NCI-H774 (cell line): ENCODE results near the gene SRSF4.

ENCODE experiments used
- DNase-seq: peaks from one replicate; lab custom pipeline; 2025; lab: John Stamatoyannopoulos, UW

SRSF4 gene

DNA sequence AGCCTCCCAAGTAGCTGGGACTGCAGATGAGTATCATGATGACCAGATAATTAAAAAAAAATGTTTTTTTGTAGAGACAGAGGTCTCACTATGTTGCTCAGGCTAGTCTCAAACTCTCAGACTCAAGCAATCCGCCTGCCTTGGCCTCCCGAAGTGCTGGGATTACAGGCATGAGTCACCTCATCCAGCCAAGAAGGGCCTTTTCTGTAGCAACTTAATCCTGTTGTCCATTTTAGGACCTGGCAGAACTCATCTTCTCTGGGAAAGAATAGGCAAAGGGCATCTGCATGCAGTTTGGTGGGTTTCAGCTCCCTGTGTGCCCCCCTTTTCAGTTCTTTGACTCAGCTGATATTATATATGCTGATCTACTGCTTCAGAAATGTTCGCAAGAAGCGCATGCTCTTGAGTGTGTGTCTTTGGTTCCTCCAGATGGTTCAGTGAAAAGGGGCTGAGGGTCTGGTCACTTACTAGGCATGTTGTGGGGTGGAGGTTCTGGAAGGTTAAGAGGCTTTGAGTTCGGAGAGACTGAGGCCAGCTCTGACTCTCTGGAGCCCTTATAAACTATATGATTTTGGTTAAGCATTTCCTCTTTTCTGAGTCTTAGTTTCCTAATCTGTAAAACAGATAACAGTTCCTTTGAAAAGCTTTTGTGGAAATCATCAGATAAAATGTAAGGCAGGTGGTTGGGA, 19.4 kb upstream of the SRSF4 start:
- no peak for DNase-seq

DNA sequence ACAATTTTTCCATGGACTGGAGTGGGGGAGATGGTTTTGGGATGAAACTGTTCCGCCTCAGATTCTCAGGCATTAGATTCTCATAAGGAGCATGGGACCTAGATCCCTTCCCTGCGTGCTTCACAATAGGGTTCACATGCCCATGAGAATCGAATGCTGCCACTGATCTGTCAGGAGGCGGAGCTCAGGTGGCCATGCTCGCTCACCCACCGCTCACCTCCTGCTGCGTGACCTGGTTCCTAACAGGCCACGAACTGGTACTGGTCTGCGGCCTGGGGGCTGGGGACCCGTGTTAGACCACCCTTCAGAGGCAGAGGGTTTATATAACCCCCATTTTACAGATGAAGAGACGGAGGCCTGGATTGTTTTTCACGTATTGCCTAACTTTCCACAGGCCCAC, 16.3 kb upstream of the SRSF4 start:
- no peak for DNase-seq

DNA sequence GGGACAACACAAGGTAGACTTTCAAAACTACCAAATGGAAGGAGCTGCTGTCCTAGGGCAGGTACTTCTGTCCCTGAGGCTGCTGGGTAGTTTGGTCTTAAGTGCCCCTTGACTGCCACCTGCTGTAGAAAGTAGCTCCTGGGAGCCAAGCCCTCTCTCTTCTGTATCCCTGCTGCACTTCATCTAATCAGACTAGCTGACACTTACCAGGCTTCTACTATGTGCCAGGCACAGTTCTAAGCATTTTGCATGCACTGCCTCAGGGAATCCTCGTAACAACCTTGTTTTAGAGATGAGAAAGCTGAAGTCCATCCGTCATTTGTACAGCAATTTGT, 15.9 kb upstream of the SRSF4 start:
- DNase-seq, result no peak

DNA sequence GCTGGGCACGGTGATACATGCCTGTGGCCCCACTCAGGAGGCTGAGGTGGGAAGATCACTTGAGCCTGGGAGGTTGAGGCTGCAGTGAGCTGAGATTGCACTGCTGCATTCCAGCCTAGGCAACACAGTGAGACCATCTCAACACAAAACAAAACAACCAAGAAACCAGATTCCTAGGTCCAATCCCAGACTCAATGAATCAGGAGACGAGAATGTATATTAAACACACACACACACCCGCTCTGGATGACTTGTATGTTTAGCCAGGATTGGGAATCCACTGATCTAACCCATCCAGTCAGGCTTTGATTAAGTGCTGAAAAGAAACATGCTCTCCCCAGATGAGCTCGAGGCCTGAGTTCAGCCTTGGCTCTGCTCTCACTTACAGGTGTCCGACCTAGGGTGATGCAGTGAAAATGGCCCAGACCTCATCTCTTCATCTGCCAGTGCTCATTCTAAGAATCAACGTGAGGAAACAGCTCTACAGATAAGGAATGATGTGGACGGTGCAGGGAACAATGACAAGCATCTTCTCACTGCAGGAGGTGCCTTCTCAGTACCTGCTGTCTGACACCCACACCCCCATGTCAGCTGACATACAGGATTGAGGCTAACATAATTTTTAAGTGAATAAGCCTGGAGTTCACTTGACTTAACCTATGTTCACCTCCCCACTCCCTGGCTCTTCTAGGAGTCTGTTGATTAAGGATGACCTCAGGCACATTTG, 15.3 kb upstream of the SRSF4 start:
- DNase-seq, result no peak

DNA sequence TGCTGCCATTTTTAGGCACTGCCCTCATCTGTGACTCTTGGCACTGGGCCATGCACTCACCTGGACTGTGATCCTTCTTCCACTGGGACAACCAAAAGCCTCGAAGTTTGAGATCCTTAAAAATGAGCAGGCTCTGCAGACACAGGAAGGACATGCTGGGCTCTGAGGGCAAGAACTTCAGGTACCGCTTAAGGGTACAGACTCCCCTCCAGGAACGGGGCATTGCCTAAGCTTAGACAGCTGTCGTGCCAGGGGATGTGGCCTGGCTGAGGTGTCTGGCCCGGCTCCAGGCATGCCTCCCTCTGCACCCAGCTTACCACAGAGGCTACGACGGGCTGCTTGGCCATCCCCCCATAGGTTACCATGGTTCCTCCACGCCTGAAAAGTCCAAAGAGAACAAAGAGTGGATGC, 14.2 kb upstream of the SRSF4 start:
- no peak for DNase-seq

DNA sequence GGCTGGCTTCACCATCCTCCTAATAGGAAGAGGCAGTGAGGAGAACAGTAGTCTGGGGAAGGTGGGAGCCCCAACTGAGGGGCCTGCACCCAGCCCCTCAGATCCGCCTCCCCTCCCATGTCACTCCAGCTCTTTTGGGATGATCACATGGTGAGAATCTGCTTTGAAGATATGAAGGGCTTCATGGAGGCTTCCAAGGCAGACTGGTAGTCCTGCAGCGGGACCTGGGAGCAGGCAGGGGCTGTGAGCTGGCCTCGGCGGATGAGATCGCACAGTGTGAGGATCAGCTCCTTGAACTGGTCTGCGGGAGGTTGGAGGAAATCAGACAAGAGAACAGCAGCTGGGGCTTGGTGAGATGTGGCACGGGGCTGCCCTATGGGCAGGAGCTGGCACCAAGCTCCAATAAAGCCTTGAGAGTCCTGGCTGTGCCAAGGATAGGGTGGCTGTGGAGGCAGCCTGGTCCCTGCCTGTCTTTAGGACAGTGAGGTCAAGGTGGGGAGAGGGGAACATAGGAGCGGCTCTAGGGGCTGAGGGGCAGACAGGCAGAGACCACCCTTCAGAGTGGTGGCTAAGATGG, 12.3 kb upstream of the SRSF4 start:
- DNase-seq, result no peak

DNA sequence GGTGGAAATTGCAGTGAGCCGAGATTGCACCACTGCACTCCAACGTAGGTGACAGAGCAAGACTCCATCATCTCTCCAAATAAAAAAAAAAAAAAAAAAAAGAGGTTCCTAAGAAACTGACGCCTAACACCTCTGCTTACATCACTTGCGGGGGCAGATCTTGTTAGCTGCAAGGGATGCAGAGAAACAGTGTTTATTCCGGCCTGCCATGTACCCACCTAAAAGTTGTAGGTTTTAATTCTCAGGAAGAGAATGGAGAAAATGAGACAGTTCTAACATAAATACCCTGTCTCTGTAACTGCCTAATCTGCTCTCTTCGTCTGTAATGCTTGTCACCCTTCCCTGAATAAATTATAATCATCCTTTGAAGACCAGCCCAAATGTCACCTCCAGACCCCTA, 9.0 kb upstream of the SRSF4 start:
- DNase-seq, result no peak

DNA sequence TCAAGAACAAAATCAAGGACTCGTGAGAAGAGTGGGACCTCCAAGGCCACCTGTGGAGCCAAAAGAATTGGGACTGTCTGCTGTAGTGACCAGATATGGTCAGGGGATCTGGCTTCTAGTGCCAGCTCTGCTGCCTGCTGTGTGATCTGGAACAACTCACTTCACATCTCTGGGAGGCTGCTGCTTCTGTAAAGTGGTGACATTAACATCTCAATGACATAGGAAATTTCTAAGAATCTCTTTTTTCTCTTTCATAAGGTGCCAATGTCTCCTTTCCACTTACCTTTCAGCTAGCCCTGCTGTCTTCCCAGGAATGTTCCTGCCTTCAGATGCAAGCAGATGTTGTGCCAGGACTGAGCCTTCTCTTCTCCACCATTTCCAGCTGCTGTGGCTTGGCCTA, 5.0 kb upstream of the SRSF4 start:
- DNase-seq, result no peak

DNA sequence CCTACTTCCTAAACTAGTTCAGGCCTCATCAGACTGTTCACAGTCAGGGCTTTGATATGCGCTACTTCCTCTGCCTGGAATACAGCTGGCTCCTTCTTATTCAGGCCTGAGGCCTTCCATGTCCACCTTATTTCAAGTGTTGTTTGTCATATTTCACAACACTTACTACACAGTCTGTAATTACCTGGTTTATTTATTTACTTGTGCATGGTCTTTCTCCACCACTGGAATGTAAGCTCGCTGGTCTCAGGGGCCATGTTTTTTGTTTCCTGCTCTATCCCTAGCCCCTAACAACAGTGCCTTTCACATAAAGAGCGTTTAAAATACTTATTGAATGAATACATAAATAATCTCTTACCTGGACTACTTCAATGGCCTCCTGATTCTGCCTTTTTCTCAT, 4.6 kb upstream of the SRSF4 start:
- no peak for DNase-seq

DNA sequence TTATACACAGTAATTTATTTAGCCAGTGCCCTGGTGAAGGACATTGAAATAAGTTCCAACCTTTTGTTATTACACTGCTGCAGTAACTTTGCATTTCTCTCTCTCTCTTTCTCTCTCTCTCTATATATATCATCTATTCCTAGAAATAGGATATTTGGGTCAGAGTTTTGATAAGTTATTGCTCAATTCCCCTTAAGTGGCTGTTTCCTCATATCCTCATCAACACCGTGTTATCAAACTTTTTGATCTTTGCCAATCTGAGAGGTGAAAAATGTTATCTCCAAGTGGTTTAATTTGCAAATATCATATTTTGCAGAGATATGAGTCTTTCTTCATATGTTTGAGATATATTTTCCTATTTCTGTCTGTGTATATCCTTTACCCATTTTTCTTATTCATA, 1.6 kb upstream of the SRSF4 start:
- no peak for DNase-seq

DNA sequence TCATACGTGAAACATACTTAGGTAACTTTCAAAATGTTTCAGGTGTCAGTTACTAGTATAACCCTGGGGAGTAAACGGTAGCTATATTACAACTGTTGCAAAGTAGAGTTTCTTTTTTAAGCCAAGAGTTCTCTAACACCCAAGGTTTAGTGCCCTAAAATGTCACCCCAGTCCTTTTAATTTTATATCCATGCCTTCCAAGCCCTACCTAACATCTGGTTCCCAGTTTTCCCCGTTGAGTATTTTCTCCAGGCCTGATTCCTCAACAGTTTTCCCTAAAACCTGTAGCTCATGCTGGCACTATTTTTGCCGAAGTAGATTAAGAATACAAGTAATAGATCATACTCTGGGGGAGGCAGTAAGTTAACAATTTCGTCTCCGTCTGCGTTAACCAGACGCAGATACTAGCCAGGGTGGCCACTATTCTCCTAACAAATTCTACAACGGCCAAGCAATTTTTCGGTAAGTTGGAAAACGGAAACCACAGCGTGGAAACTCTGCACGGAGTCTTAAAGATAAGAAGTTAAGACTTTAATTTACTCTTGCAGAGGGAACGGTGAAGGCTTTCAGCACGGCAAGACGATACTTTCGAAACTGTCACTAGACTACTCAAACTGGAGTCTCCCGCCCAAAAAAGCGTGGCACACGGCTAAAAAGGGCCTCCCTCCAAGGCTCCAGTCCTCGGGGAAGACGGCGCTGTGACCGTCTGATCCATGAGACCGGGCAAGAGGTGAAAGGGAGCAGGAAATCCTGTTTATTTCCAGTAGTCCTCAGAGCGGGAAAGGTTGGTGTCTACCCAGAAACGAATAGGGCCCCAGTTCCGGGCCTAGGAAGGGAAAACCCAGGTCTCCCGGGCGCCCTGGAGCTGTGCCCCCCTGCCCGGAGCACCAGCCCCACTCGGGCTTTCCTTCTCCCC, 945 bp downstream of the SRSF4 start:
- no peak for DNase-seq

DNA sequence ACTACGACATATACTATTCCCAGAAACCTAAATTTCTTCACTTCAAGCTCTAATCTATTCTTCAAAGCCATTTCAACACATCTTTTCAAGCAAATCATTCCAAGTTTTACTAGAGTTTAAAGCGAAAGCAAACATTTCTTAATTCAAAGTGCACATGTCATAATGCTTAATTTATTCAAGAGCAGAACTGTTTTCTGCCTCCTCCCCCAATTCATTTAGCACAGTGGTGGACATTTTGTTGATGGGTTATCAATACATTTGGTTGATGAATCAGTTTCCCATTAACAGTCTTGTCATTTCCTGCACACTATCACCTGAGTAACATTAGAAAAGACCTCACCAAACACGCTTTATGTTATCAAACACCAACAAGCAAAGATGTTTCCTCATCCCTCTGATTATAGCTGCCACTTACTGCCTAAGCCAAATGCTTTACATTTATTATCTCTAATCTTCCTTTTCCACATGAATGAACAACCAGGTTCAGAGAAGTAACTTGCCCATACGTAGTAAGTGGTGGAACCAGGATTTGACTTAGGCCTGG, 2.0 kb downstream of the SRSF4 start:
- DNase-seq, result no peak

DNA sequence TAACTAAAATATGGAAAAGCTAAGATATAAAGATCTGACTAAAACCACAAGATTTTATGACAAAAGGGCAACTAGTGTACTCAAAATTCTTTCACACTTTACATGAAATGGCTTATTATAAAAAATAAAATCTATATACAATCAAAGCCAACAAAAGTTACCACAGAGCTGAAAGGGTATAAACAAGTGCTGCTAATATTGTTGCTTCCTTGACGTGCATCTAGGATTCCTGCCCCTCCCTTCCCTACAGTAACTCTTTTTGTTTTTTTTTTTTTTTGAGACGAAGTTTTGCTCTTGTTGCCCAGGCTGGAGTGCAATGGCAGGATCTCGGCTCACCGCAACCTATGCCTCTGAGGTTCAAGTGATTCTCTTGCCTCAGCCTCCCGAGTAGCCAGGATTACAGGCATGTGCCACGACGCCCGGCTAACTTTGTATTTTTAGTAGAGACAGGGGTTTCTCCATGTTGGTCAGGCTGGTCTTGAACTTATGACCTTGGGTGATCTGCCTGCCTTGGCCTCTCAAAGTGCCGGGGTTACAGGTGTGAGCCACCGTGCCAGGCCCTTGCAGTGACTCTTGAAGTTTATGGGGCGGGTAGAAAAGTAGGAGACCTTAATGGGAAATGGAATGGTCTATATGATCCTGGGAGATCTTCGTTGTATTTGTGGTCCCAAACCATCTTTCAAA, 4.5 kb downstream of the SRSF4 start:
- DNase-seq, result no peak

DNA sequence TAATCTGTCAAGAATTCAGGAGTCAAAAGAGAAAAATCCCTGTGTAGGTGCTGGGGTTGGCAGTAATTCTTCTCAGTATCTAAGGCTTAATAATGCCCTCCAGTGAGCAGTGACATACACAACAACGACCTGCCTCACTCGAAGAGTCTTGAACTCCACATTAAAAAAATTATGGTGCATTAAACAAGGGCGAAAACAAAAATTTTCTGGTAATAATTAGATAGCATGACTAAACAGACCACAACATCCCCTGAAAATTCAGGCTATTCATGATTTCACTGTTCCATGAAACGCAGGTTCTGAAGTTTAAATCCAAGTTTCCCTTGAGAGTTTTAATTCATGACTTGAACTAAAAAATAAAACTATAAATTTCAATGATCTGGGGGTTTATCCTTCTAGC, 5.1 kb downstream of the SRSF4 start:
- no peak for DNase-seq

DNA sequence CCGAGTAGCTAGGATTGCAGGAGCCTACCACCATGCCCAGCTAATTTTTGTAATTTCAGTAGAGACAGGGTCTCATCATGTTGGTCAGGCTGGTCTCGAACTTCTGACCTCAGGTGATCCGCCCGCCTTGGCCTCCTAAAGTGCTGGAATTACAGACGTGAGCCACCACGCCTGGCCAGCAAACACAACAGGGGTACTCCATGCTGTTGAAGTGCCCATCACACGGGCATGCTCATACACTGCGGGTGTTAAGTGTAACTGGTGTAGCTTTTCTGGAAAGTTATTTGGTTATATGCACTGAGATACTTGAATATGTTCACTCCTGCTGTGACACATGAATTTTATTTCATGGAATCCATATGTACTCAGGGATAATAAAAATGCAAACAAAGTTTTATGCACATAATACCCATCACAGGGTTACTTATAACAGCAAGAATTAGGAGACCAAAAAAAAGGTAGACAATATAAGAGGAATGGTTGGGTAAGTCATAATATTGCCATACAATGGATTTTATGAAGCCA, 9.2 kb downstream of the SRSF4 start:
- DNase-seq, result no peak

DNA sequence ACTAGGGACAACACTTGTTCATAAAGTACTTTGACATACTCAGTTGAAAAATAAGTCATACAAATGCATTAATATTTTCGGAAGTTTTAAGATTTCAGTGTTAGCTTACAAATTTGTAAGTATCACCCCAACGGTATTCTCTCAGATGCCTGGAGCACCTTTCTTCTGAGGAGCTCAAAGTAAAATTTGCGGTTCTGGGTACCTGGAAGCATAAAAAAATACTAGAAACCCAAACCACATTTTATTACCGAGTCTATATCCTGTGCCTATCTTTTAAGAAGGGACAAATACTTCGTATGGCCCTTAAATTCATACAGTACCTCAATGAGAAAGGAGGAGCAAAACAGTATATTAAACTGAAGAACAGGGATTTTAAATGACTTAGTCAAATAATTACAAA, 10.2 kb downstream of the SRSF4 start:
- no peak for DNase-seq

DNA sequence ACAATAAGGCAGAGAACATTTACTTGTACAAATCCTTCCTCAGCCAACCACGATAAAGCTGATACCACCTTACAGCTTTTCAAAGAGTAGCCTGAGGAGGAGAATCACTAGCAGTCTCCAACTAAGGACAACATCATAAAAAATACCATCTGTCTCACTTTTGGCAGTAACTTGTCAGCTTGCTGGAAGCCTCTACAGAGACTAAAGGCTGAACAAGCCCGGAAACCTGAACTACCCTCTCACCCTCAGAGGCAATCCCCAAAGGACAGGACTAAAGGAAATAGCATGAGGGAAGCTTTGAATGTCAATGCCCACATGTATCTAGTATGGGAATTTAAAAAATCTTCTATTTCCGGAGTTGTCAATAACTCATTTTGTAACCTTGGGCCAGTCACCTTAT, 10.6 kb downstream of the SRSF4 start:
- DNase-seq, result no peak

DNA sequence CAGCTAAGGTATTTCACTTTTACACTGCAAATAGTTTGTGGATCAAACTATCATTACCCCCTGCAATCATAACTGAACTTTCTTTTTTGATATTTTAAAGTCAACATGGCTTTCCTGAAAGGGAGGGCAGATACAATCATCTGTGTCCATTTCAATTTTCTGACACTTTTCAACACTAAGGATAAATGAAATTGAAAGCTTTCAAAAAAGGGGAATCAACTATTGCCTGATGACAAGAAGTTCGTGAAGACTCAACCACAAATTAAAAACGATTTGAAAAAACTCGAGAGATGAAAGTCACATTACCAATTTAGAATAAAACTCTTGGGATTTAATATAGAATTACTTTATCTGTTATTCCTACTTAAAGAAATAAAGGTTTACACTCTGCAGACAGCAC, 11.7 kb downstream of the SRSF4 start:
- no peak for DNase-seq

DNA sequence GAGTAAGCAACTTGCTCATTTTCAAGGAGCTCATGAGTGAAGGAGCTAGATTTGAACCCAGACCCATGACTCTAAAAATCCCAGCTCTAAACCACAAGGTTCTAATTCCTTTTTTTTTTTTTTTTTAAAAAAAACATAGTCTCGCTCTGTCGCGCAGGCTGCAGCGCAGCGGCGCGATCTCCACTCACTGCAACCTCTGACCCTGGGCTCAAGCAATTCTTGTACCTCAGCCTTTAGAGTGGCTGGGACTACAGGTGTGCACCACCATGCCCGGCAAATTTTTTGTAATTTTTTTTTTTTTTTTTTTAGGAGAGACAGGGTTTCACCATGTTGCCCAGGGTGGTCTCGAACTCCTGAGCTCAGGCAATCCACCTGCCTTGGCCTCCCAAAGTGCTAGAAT, 13.8 kb downstream of the SRSF4 start:
- no peak for DNase-seq

DNA sequence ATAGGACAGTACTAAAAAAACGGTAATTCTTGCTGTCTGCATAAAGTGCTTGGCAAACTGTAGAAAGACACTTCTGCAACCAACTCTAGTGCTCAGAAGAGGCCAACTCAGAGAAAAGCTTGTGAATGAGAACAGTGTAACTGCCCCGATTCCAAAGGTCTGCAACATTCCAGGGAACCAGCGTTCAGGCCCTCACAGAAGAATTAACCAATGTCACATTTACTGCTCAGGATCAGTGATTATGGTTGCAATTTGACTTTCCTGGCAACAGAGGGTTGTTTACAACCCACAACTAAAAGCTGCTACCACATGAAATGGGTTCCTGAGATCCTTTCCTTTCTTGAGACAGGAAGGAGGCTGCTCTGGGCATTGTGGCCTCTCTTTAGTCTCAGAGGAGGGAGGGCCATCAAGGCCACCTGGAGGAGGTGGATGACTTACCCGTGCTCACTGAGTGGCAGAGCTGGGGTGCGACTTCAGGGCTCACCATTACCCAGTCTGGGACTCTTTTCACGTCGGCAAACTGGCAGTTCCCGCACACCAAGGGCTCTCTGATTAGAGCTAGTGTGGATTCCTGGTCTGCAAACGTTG, 15.3 kb downstream of the SRSF4 start:
- DNase-seq, result no peak

DNA sequence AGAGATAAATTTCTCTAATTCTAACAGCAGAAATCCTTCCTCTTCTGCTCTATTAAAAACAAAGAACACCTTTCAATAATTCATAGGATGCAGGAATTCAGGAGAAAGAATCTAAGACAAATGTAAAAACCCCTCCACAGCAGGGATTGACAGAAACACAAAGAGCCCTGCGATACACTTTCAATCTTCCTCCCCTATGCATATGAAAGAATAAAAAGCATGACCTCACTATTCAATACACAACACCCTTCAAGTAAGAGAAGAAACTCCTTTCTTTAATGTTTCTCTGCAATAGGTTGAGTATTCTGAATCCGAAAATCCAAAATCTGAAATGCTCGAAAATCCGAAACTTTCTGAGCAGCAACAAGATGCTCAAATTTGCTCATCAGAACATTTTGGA, 17.1 kb downstream of the SRSF4 start:
- DNase-seq, result no peak
